Pulmonary artery endothelial cell (primary cell): Measurements from ENCODE around the gene BRD9. TPM values are rescaled to one million over a fixed set of nuclear protein-coding genes. Genes with fewer than 3 reads are reported as not detected.

ENCODE experiments used
- DNase-seq: peaks from one replicate; pipeline ENCODE4 v3.0.0-alpha.2; 2011; ENCODE audit warnings: low read depth, low spot score
- total RNA-seq: library from RNA; depleted of rRNA; stranded (reverse); fragments of >200 nt; gene quantifications from 2 replicates; pipeline ENCODE4 v1.2.3, GENCODE V29; 2014

The BRD9 gene
- total RNA-seq, 1 donor from 2014 or later: 50.6 TPM

DNA sequence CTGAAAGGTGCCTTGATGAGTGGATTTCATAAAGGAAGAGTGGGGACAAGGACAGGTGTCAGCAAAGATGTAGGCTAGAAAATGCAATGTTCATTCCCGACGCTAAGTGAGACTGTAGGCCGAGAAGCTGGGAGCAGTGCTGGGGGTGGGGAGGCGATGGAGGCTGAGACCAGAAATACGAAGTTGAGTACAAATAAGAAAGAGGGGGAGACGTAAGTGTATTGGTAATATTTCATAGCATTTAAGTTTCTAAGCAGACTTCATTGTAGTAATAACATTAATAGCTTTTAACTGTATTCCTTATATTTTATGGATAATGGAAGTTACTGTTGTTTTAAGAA lies 11.1 kb upstream of the BRD9 start:
- no peak for DNase-seq

DNA sequence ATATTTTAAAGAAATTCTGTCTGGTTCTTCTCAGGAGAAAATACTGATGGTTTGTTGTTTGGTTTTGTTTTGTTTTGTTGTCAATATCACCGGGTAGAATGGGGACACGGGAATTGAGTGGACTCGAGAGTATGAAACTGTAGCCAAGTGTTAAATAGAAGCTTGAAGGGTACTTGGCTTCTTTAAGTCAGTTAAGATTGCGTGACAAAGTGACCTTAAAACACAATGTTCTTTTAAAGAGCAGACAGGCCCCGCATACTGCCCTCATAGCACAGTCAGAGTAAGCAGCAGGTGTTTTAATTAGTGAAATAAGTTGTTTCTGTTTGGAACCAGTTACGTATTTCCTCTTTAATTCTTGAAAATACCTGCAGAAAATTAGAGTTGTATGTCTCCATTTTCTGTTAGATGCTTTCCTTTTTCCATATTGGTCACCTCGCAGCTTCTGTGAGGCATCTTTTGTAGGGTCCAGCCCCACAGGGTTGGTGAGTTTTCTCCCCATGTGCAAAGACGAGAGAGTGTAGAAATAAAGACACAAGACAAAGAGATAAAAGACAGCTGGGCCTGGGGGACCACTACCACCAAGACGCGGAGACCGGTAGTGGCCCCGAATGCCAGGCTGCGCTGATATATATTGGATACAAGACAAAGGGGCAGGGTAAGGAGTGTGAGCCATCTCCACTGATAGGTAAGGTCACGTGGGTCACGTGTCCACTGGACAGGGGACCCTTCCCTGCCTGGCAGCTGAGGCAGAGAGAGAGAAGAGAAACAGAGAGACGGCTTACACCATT lies 9.7 kb upstream of the BRD9 start:
- DNase-seq: no peak

GRCh38 chr5:900781-901180 lies 8.2 kb upstream of the BRD9 start:
- DNase-seq: no peak

GRCh38 chr5:893711-894110 lies 1.1 kb upstream of the BRD9 start:
- no peak for DNase-seq

GRCh38 chr5:893137-893506 lies 521 bp upstream of the BRD9 start:
- no peak for DNase-seq

DNA sequence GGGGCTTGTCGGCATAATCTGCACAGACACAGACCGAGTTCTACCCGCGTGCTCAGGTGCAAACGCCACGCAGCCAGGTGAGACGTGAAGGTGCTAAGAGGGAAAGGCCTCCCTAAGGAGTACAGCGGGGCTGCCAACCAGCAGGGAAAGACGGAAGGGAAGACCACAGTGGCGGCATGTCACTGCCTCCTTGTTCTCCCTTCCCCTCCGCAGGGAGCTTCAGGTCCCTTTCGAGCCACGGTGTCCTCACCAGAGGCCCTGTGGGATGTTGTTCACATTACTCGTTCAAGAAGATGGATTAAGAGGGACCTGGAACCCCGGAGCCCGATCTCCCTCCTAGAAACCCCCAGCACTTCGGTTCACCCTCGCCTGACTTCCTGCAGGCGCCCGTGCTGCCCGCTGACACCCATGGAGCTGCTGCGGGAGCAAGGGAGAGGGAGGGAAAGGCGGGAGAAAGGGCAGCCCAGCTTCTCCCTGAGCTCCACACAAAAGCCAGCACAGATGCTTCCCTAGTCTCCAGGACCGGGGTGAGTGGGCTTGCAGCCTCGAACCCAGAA lies 686 bp downstream of the BRD9 start:
- DNase-seq: no peak

GRCh38 chr5:891117-891836 lies 1.3 kb downstream of the BRD9 start:
- no peak for DNase-seq

DNA sequence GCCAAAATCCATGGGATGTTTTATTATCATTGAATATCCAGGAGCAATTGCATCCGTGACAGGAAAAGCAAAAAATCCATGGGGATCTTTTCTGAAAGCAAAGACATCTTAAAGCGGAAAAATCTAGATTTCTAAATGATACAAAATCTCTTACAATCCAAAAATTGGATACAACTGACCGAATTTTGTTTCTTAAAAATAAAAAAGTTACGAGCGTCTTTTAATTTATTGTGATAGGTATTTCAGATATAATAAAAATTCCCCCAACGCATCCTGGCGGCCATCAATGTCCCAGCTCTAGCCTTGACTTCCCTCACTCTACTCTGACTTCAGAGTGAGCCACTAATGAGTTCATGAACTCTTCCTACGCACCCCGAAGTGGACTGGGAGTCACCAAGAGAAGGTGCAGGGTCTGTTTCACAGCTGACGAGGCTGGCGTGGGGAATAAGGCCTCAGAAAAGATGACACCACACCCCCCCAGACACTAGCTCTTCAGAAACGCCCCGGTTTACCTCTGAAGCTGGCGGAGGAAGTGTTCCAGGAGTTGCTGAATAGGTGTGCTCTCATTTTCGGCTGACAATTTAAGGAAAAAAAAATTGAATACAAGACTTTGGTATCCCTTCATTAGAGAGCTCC lies 3.4 kb downstream of the BRD9 start:
- no peak for DNase-seq

- DNase-seq: no peak
Observed at GRCh38 chr5:888638-889035, 4.0 kb downstream of the BRD9 start.

GRCh38 chr5:887947-888637 lies 4.5 kb downstream of the BRD9 start:
- DNase-seq: no peak

DNA sequence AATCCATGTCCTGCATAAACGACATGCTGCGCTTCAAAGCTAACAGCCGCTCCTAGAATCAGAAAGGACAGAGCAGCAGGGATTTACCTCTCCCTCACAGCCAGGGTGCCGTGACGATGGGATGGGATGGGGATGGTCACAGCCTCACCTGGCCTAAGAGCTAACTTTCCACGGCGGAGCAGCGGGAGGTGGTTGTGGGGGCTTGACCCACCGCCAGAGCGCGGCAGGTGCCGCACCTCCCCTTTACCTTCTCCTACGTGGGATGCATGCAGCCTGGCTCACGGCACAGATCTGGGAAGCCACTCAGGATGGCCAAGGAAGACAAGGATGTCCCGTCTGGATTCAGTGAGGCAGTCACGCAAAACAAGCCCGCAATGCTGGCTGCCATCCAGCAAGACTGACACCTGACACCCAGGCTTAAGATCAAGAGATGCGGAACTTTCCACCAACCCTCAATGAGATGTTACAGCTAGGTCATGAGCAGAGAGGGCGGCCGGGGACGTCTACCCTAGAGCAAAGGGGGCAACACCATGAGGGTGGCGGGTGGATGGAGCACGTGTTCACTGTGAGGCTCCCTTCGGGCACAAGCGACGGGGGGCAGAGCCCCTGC lies 5.8 kb downstream of the BRD9 start:
- DNase-seq: no peak

GRCh38 chr5:886036-886435 lies 6.6 kb downstream of the BRD9 start:
- no peak for DNase-seq

DNA sequence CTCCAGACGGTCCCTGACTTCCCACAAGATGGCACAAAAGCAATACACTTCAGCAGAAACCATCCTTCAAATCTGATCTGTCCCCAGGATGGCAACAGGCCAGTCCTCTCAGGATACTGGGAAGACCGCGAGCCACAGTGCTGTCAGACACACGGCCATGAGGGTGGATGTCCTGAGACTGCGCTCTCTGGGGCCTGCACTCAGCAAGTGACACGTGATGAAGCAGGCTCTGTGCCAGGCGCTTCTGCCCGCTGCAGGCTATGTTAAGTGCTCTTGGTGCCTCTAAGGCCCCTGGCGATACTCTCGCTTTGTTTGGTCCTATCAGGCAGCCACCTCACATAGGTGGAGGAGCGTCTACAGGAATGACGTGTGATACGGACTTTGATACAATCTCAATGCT lies 7.1 kb downstream of the BRD9 start:
- no peak for DNase-seq

GRCh38 chr5:885127-885442 lies 7.5 kb downstream of the BRD9 start:
- DNase-seq: no peak

GRCh38 chr5:884345-885126 lies 8.1 kb downstream of the BRD9 start:
- DNase-seq: no peak

DNA sequence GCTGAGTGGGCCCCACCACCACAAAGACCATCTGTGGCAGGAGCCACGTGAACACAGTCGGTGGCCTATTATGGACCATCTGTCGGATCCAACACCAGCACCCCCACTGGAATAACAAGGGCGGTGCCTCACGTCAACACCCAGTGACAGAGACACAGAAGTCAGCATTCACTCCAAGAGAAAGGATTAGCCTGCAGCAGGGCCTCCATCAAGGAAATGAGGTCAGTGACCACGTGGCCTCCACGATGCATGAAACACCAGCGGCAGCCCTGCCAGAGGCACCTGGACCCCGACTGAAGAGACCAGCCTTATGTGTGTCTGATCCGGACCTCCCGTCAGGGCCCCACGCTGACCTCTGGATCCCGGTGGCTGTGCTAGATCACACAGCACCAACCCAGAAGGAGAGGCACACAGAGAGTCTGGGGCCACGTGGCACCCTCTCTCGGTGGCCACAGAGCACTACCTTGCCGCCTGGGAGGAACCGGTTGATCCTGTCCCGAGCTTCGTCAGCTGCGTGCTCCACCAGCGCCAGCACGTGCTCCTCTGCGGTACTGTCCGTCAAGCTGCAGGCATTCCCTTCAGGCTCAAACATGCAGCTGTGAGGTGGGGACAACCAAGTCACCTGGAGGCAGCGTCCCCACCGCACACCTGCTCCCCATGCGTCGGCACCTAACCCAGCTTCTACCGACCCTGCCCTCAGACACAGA lies 9.0 kb downstream of the BRD9 start:
- DNase-seq: no peak

- no peak for DNase-seq
Observed at GRCh38 chr5:882253-883183, 10.1 kb downstream of the BRD9 start.

- DNase-seq: no peak
Observed at GRCh38 chr5:881551-881935, 11.1 kb downstream of the BRD9 start.
